Liver (tissue), 9 donors: ENCODE data around the gene NPAS2. TPM values are rescaled to one million over a fixed set of nuclear protein-coding genes. Genes with fewer than 3 reads are reported as not detected.

ENCODE experiments used
- DNase-seq: peaks from one replicate; pipeline ENCODE4 v3.0.0-alpha.2; 2017; ENCODE audit warnings: low spot score
- H3K27ac ChIP-seq, 2 donors: one replicate each; pipeline ENCODE4 v1.7.0; 2013; ENCODE audit warnings: inconsistent platforms in 2 of 2, low read length in 2 of 2, control low read depth in 1 of 2, low read depth in 1 of 2, mild to moderate bottlenecking in 1 of 2
- H3K27me3 ChIP-seq, 4 donors: one replicate each; pipeline versions ENCODE4 v1.6.1 to v1.7.0; 2013; ENCODE audit warnings: low read length in 3 of 4, inconsistent platforms in 1 of 4, mild to moderate bottlenecking in 1 of 4, moderate library complexity in 1 of 4; ENCODE audit not compliant: control insufficient read depth in 4 of 4, insufficient read depth in 4 of 4
- H3K36me3 ChIP-seq, 4 donors: one replicate each; pipeline versions ENCODE4 v1.6.1 to v1.7.0; 2013; ENCODE audit warnings: low read length in 3 of 4, mild to moderate bottlenecking in 3 of 4, low read depth in 1 of 4, moderate library complexity in 1 of 4; ENCODE audit not compliant: control insufficient read depth in 4 of 4, insufficient read depth in 3 of 4
- H3K4me1 ChIP-seq, 4 donors: one replicate each; pipeline versions ENCODE4 v1.6.1 to v1.7.0; 2013; ENCODE audit warnings: low read length in 3 of 4, mild to moderate bottlenecking in 3 of 4, moderate library complexity in 1 of 4; ENCODE audit not compliant: control insufficient read depth in 4 of 4, insufficient read depth in 4 of 4
- H3K4me3 ChIP-seq, 3 donors: one replicate each; pipeline versions ENCODE4 v1.6.1 to v1.7.0; 2013; ENCODE audit warnings: low read length in 3 of 3, control low read depth in 1 of 3, low read depth in 1 of 3, mild to moderate bottlenecking in 1 of 3
- H3K9ac ChIP-seq, 2 donors: one replicate each; pipeline ENCODE4 v1.7.0; 2013; ENCODE audit warnings: low read length in 2 of 2, mild to moderate bottlenecking in 2 of 2, moderate library complexity in 2 of 2, control low read depth in 1 of 2, low read depth in 1 of 2
- H3K9me3 ChIP-seq, 4 donors: one replicate each; pipeline versions ENCODE4 v1.6.1 to v1.7.0; 2013; ENCODE audit warnings: low read length in 3 of 4; ENCODE audit not compliant: control insufficient read depth in 4 of 4
- EGR1 ChIP-seq, 2 donors: IDR thresholded peaks; 2 replicates each; pipeline ENCODE4 v1.6.1; 2016 to 2018; ENCODE audit warnings: antibody characterized with exemption in 2 of 2, low read depth in 2 of 2
- FOXA1 ChIP-seq: IDR thresholded peaks from 2 replicates; pipeline ENCODE4 v1.6.1; 2016; ENCODE audit warnings: antibody characterized with exemption
- FOXA2 ChIP-seq: IDR thresholded peaks from 2 replicates; pipeline ENCODE4 v1.6.1; 2016; ENCODE audit warnings: antibody characterized with exemption
- GABPA ChIP-seq, 2 donors: IDR thresholded peaks in 1 of 2; conservative IDR thresholded peaks in 1 of 2; 2 replicates each; pipeline ENCODE4 v1.6.1; 2016; ENCODE audit warnings: antibody characterized with exemption in 2 of 2, mild to moderate bottlenecking in 1 of 2, moderate library complexity in 1 of 2
- HNF4A ChIP-seq, 2 donors: conservative IDR thresholded peaks; 2 replicates each; pipeline ENCODE4 v1.6.1; 2016; ENCODE audit warnings: antibody characterized with exemption in 2 of 2, mild to moderate bottlenecking in 2 of 2
- JUND ChIP-seq, 2 donors: IDR thresholded peaks; 2 replicates each; pipeline ENCODE4 v1.6.1; 2016; ENCODE audit warnings: antibody characterized with exemption in 2 of 2
- RAD21 ChIP-seq, 2 donors: IDR thresholded peaks; 2 replicates each; pipeline ENCODE4 v1.6.1; 2016; ENCODE audit warnings: antibody characterized with exemption in 2 of 2, mild to moderate bottlenecking in 2 of 2
- SP1 ChIP-seq: IDR thresholded peaks from 2 replicates; pipeline ENCODE4 v1.6.1; 2018; ENCODE audit warnings: antibody characterized with exemption, mild to moderate bottlenecking
- TAF1 ChIP-seq: conservative IDR thresholded peaks from 2 replicates; pipeline ENCODE4 v1.6.1; 2016; ENCODE audit warnings: antibody characterized with exemption, mild to moderate bottlenecking
- YY1 ChIP-seq: IDR thresholded peaks from 2 replicates; pipeline ENCODE4 v1.6.1; 2016; ENCODE audit warnings: antibody characterized with exemption, mild to moderate bottlenecking
- WGBS: extraction: QIAGEN DNeasy Blood & Tissue Kit; methylation state at CpG from one replicate; pipeline ENCODE4 v1.1.7; 2013; 5-methylcytosine and 5-hydroxymethylcytosine counted together
- polyA plus RNA-seq, 2 donors: library from polyadenylated mRNA; stranded (reverse) in 1 of 2; unstranded in 1 of 2; fragments of 200-250 nt in 1 of 2; fragments of >200 nt in 1 of 2; fragmentation: Nextera tagmentation in 1 of 2; extraction: Ambion mirVana in 1 of 2; gene quantifications; one replicate each; pipeline versions ENCODE4 v1.2.1 to v1.2.3, GENCODE V29; 2013 to 2015
- total RNA-seq, 2 donors: library from RNA; depleted of rRNA; stranded (reverse); fragments of >200 nt; gene quantifications; one replicate each; pipeline ENCODE4 v1.2.3, GENCODE V29; 2014
- TF ChIP-seq, protein P1 (sequence below): IDR thresholded peaks from 2 replicates; pipeline ENCODE4 v1.6.1; 2016; ENCODE audit warnings: antibody characterized with exemption, mild to moderate bottlenecking
- TF ChIP-seq, protein P2 (sequence below): IDR thresholded peaks from 2 replicates; pipeline ENCODE4 v1.6.1; 2016; ENCODE audit warnings: antibody characterized with exemption
- TF ChIP-seq, protein P3 (sequence below): IDR thresholded peaks from 2 replicates; pipeline ENCODE4 v1.6.1; 2016; ENCODE audit warnings: antibody characterized with exemption
- donor health status: healthy.
- donor health status: healthy.
- donor health status: healthy.
- donor health status: healthy.
- donor health status: healthy.

NPAS2 gene
- total and polyA plus RNA-seq, 4 donors, result 0.33 to 24.3 (median 6.6) TPM

DNA sequence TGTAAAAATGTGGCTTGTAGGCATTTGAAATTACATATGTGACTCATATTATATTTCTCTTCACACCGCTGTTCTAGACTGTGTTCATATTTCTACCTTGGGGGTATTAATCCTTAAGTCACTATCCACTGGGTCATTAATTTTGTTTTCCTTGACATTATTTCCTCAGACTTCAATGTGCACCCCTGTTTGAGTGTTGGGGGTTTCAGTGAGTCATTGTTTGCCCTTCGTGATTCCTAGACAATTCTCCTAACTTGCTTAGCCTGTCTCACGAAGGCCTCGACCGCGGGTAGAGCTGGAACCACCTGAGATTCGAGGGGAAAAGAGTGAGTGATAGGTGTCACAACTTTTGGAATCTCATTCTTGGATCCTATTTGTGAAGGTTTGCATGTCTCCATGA is 35.1 kb downstream of the NPAS2 start:
- no peaks in the 10 kb centered on the region for H3K9me3 ChIP-seq
- no peaks in the 10 kb centered on the region for H3K36me3 ChIP-seq
- WGBS, result 96% methylated on average over 7 of the region's 7 CpGs
- H3K9ac ChIP-seq, result no peak overlapping the region
- no peak overlapping the region for H3K27ac ChIP-seq
- no peak for TF ChIP-seq GABPA (IDR thresholded peaks at IDR 0.05 in 1 of 2, conservative IDR thresholded peaks at IDR 0.05 in 1 of 2)
- H3K27me3 ChIP-seq, result no peaks in the 10 kb centered on the region
- H3K4me3 ChIP-seq, result no peak overlapping the region
- H3K4me1 ChIP-seq, result peaks cover 0 to 4% (median 0%) of the 10 kb centered on the region in 4 donors
- no peak for DNase-seq

DNA sequence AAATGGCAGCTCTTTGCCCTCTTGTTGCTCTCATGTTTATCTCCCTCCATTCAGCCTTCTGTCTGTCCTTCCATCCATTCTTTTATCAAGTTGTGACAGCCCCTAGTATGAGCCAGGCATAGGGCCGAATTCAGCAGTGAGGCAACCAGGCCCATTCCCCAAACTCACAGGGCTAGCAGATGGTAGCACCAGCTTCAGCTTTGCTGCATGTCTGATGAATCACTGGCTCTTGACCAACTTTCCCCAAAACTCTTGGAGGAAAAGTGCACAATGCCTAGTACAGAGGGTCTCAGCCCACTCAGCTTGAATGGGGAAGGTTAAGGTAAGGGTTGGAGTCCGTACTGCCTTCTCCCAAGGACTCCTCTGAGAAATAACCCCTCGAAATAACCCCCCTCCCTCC is 35.7 kb downstream of the NPAS2 start:
- Histone ChIP-seq H3K9me3 (no peaks in the 10 kb centered on the region), H3K36me3 (no peaks in the 10 kb centered on the region), H3K4me3 (no peak overlapping the region), H3K4me1 (peaks cover 0 to 4% (median 0%) of the 10 kb centered on the region in 4 donors), H3K27ac (no peak overlapping the region), H3K9ac (no peak overlapping the region), H3K27me3 (no peaks in the 10 kb centered on the region)
- 97% methylated on average over 3 of the region's 3 CpGs for WGBS
- DNase-seq, result no peak
- TF ChIP-seq, protein P1, sequence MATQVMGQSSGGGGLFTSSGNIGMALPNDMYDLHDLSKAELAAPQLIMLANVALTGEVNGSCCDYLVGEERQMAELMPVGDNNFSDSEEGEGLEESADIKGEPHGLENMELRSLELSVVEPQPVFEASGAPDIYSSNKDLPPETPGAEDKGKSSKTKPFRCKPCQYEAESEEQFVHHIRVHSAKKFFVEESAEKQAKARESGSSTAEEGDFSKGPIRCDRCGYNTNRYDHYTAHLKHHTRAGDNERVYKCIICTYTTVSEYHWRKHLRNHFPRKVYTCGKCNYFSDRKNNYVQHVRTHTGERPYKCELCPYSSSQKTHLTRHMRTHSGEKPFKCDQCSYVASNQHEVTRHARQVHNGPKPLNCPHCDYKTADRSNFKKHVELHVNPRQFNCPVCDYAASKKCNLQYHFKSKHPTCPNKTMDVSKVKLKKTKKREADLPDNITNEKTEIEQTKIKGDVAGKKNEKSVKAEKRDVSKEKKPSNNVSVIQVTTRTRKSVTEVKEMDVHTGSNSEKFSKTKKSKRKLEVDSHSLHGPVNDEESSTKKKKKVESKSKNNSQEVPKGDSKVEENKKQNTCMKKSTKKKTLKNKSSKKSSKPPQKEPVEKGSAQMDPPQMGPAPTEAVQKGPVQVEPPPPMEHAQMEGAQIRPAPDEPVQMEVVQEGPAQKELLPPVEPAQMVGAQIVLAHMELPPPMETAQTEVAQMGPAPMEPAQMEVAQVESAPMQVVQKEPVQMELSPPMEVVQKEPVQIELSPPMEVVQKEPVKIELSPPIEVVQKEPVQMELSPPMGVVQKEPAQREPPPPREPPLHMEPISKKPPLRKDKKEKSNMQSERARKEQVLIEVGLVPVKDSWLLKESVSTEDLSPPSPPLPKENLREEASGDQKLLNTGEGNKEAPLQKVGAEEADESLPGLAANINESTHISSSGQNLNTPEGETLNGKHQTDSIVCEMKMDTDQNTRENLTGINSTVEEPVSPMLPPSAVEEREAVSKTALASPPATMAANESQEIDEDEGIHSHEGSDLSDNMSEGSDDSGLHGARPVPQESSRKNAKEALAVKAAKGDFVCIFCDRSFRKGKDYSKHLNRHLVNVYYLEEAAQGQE, result no peak
- TF ChIP-seq JUND (IDR thresholded peaks at IDR 0.05) (no peak), EGR1 (IDR thresholded peaks at IDR 0.05; ENCODE audit: low read depth in 2 of 2) (no peak), FOXA2 (no peak), YY1 (no peak), SP1 (no peak), FOXA1 (no peak), GABPA (IDR thresholded peaks at IDR 0.05 in 1 of 2, conservative IDR thresholded peaks at IDR 0.05 in 1 of 2) (no peak), RAD21 (IDR thresholded peaks at IDR 0.05) (no peak), TAF1 (no peak)
- TF ChIP-seq, protein P2, sequence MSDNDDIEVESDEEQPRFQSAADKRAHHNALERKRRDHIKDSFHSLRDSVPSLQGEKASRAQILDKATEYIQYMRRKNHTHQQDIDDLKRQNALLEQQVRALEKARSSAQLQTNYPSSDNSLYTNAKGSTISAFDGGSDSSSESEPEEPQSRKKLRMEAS, result no peak
- TF ChIP-seq, protein P3, sequence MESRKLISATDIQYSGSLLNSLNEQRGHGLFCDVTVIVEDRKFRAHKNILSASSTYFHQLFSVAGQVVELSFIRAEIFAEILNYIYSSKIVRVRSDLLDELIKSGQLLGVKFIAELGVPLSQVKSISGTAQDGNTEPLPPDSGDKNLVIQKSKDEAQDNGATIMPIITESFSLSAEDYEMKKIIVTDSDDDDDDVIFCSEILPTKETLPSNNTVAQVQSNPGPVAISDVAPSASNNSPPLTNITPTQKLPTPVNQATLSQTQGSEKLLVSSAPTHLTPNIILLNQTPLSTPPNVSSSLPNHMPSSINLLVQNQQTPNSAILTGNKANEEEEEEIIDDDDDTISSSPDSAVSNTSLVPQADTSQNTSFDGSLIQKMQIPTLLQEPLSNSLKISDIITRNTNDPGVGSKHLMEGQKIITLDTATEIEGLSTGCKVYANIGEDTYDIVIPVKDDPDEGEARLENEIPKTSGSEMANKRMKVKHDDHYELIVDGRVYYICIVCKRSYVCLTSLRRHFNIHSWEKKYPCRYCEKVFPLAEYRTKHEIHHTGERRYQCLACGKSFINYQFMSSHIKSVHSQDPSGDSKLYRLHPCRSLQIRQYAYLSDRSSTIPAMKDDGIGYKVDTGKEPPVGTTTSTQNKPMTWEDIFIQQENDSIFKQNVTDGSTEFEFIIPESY, result no peak

DNA sequence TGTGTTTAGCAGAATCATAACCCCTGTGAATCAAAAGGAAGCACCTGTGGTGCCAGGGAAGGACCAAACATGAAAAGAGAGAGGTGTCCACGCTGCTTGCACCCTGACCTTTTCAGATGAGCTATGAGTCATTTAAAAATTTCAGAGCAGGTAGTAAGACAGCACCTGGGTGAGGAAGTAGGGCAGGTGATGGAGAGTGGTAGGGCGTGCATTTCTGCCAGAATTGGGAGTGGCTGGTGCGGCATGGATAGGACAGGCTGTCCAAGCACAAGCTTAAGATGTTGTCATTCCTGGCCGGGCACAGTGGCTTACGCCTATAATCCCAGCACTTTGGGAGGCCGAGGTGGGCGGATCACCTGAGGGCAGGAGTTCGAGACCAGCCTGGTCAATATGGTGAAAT is 36.8 kb downstream of the NPAS2 start:
- no peak for TF ChIP-seq GABPA (IDR thresholded peaks at IDR 0.05 in 1 of 2, conservative IDR thresholded peaks at IDR 0.05 in 1 of 2)
- TF ChIP-seq HNF4A (conservative IDR thresholded peaks at IDR 0.05), result no peak
- TF ChIP-seq, protein P1, result no peak
- TF ChIP-seq, protein P2, result no peak
- no peak overlapping the region for H3K4me3 ChIP-seq
- no peaks in the 10 kb centered on the region for H3K27me3 ChIP-seq
- H3K4me1 ChIP-seq, result peaks cover 0 to 10% (median under 1%) of the 10 kb centered on the region in 4 donors
- no peaks in the 10 kb centered on the region for H3K36me3 ChIP-seq
- no peaks in the 10 kb centered on the region for H3K9me3 ChIP-seq
- no peak overlapping the region for H3K27ac ChIP-seq
- H3K9ac ChIP-seq, result no peak overlapping the region
- 84% methylated on average over 8 of the region's 8 CpGs for WGBS
- no peak for DNase-seq
